RWPE2 (cell line): ENCODE results near the gene PRDX2.
"Not testable (repeated sequence)": the region's sequence is repeated elsewhere in the genome, so short reads cannot be mapped to it uniquely, and the experiment has no call there.

Source experiments
- ATAC-seq: fragments of 200-7000 bp; cut with Tn5 transposase; 3 replicates; pipeline ENCODE4 v1.9.1; 2021; ENCODE audit warnings: low read depth
- DNase-seq: peaks from one replicate; pipeline ENCODE4 v3.0.0-alpha.2; 2020; ENCODE audit warnings: low spot score
- H3K27ac ChIP-seq: fragments of 450-650 bp; 2 replicates; pipeline ENCODE4 v1.5.1; 2017; ENCODE audit warnings: mild to moderate bottlenecking; ENCODE audit not compliant: poor library complexity, severe bottlenecking
- H3K27me3 ChIP-seq: fragments of 250-450 bp; sonication (Bioruptor Pico); 2 replicates; pipeline ENCODE4 v1.5.1; 2021; ENCODE audit warnings: mild to moderate bottlenecking, moderate library complexity; ENCODE audit not compliant: insufficient read depth, poor library complexity, severe bottlenecking
- H3K36me3 ChIP-seq: fragments of 250-450 bp; sonication (Bioruptor Pico); 2 replicates; pipeline ENCODE4 v1.5.1; 2020; ENCODE audit warnings: low read depth, mild to moderate bottlenecking, moderate library complexity
- H3K4me1 ChIP-seq: fragments of 250-450 bp; sonication (Bioruptor Pico); 2 replicates; pipeline ENCODE4 v1.5.1; 2021; ENCODE audit warnings: mild to moderate bottlenecking, moderate library complexity; ENCODE audit not compliant: insufficient read depth, poor library complexity, severe bottlenecking
- H3K4me3 ChIP-seq: fragments of 250-450 bp; sonication (Bioruptor Pico); 2 replicates; pipeline ENCODE4 v1.5.1; 2021; ENCODE audit warnings: mild to moderate bottlenecking, moderate library complexity; ENCODE audit not compliant: severe bottlenecking
- H3K9me3 ChIP-seq: fragments of 250-450 bp; sonication (Bioruptor Pico); 2 replicates; pipeline ENCODE4 v1.5.1; 2021; ENCODE audit warnings: mild to moderate bottlenecking, moderate library complexity; ENCODE audit not compliant: severe bottlenecking
- TF ChIP-seq, protein P1 (sequence below): fragments of 450-650 bp; IDR thresholded peaks from one replicate; pipeline ENCODE4 v1.5.1; 2017; ENCODE audit warnings: mild to moderate bottlenecking, moderate library complexity; ENCODE audit not compliant: poor library complexity, severe bottlenecking

PRDX2 gene

DNA sequence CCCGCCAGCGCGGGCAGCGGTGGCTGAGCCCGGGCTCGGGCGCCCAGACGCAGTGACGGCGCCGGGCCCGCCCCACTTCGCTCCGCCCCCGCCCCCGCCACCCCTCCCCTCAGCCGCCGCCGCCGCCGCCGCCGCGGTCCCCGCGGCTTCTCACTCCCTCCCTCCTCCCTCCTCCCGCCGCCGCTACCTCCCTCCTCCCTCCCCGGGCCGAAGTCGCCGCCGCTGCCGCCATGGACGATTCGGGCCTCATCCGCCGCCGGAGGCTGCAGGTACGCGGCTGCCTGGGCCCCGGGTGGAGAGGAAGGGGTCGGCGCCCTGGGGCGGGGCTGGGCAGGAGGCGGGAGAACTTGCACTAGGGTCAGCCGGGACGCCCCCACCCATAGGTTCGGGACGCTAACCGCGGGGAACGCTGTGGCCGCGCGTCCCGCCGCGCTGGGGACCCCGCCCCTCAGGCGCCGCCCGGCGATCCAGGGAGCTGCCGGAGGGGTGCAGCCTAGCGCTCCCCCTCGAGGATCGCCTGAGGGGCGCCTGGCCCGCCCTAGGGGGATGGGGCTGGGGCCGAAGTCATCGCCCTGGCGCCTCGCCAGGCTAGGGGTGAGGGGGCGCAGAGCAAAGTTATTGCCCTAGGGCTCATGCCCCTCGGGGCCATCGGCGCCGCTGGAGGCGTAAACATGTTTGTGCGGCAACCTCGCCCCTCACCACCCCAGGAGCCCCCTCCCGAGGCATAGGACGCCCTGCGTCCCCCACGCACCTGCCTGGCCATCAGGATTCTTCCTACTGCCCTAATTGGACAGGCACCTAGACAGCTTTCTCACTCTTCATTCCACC, 32.4 kb upstream of the PRDX2 start:
- TF ChIP-seq, protein P1, sequence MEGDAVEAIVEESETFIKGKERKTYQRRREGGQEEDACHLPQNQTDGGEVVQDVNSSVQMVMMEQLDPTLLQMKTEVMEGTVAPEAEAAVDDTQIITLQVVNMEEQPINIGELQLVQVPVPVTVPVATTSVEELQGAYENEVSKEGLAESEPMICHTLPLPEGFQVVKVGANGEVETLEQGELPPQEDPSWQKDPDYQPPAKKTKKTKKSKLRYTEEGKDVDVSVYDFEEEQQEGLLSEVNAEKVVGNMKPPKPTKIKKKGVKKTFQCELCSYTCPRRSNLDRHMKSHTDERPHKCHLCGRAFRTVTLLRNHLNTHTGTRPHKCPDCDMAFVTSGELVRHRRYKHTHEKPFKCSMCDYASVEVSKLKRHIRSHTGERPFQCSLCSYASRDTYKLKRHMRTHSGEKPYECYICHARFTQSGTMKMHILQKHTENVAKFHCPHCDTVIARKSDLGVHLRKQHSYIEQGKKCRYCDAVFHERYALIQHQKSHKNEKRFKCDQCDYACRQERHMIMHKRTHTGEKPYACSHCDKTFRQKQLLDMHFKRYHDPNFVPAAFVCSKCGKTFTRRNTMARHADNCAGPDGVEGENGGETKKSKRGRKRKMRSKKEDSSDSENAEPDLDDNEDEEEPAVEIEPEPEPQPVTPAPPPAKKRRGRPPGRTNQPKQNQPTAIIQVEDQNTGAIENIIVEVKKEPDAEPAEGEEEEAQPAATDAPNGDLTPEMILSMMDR = no peak
- Histone ChIP-seq H3K27me3 (peaks cover 58% of the 10 kb centered on the region), H3K27ac (no peak overlapping the region), H3K4me1 (peaks cover 10% of the 10 kb centered on the region), H3K4me3 (peak overlapping the region; percentile 47), H3K9me3 (no peaks in the 10 kb centered on the region), H3K36me3 (no peaks in the 10 kb centered on the region)
- no peak for DNase-seq
- ATAC-seq = no peak; the same call in 2 of the 3 replicates

DNA sequence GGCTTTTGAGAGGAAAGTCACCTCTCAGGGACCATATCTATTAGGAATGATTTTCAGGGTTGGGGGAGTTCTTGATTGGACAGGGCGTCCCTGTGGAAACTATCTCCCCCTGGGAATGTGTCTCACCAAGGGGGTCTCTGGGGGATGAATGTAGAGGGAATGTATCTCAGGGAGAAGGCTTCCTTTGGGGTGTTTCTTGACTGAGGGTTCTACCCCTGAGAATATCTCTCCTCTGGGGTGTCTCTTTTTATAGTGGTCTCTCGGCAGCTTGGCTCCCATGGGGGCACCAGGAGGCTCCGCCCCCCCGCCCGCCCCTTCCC, 31.8 kb upstream of the PRDX2 start:
- Histone ChIP-seq H3K27me3 (peaks cover 53% of the 10 kb centered on the region), H3K9me3 (no peaks in the 10 kb centered on the region), H3K4me1 (peaks cover 10% of the 10 kb centered on the region), H3K4me3 (peak overlapping the region; percentile 47), H3K36me3 (no peaks in the 10 kb centered on the region), H3K27ac (no peak overlapping the region)
- ATAC-seq = no peak
- TF ChIP-seq, protein P1 = no peak
- DNase-seq = no peak

DNA sequence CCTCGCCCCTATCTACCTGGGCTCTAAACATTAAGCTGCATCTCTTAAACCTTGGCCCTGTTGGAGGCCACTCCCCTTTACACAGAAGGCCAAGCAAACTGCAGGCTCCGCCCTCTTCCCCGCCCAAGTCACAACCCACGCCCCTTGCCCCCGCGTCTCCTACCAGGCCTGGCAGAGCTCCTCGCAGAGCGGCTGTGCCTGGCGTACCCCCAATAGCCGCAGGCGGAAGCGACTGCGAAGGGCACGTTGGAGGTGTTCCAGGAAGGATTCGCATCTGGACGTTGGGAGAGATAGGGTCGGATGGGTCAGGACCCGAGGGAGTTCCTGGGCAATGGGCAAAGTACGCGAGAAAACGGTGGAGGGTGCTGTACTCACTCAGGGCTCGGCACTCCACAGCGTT, 26.9 kb upstream of the PRDX2 start:
- TF ChIP-seq, protein P1 = no peak
- Histone ChIP-seq H3K4me1 (peaks cover 10% of the 10 kb centered on the region), H3K36me3 (no peaks in the 10 kb centered on the region), H3K27me3 (peaks cover 8% of the 10 kb centered on the region), H3K27ac (no peak overlapping the region), H3K9me3 (no peaks in the 10 kb centered on the region), H3K4me3 (no peak overlapping the region)
- DNase-seq (no peak), ATAC-seq (peak; percentile 60)

DNA sequence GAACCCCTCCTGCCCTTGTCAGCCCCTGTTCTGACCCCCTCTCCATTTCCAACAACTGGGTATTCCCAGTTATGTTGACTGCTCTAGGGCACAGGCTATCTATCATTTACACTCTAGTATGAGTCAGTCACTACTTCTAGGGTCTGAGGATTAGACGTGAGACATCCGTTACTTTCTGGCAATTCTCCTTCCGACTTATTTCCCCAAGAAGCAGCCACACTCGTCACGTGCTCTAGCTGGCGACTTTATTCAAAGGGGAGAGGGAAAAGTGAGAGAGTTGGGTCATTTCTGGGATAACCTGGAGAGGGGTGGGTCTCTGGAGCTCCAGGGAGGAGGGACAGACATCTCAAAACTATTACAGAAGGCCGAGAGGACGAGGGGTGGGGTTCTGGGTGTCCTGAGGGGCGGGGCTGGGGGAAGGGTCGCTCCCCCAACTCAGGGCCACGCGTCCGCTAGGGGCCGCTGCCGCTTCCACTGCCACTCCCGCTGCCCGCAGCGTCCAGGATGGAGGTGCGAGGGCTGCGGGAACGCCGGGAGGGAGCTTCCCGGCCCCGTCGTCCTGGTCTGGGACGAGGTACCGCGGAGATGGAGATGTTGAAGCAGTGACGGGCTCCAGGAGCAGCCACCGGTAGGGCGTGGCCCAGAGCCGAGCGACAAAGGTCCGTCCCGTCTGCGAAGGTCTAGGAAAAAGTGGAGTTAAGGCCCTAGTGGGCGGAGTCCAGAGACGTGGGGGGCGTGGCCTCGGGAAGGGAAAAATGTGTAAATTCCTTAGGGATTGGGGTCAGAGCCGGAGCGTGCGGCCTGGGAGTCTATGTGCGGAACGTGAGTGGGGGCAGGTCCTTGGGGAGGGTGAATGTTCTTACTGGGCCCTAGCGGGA, 23.9 kb upstream of the PRDX2 start:
- Histone ChIP-seq H3K4me3 (no peak overlapping the region), H3K27ac (no peak overlapping the region), H3K9me3 (no peaks in the 10 kb centered on the region), H3K27me3 (no peaks in the 10 kb centered on the region), H3K4me1 (no peaks in the 10 kb centered on the region), H3K36me3 (no peaks in the 10 kb centered on the region)
- TF ChIP-seq, protein P1 = peak; percentile 65
- ATAC-seq (peak; percentile 43; the same call in 1 of the 3 replicates), DNase-seq (no peak)

DNA sequence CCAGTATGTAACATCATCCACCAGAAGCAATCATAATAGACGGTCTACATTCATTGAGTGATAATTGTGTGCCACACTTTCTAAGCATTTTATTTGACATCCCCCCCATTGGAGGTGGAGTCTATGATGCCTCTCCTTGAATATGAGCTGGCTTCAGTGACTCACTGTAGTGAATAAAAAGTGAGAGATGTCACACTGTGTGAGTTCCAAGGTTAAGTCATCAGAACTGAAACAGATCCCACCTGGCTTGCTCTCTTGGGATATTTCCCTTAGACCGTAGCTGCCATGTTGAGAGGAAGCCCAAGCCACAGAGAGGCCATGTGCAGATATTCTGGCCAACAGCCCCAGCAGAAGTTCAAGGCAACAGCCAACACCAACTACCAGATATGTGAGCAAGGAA, 20.2 kb upstream of the PRDX2 start:
- Histone ChIP-seq H3K27me3 (no peaks in the 10 kb centered on the region), H3K27ac (no peak overlapping the region), H3K9me3 (no peaks in the 10 kb centered on the region), H3K4me3 (no peak overlapping the region), H3K4me1 (no peaks in the 10 kb centered on the region), H3K36me3 (no peaks in the 10 kb centered on the region)
- DNase-seq (no peak), ATAC-seq (peak; percentile 34; the same call in 1 of the 3 replicates)
- TF ChIP-seq, protein P1 = no peak

DNA sequence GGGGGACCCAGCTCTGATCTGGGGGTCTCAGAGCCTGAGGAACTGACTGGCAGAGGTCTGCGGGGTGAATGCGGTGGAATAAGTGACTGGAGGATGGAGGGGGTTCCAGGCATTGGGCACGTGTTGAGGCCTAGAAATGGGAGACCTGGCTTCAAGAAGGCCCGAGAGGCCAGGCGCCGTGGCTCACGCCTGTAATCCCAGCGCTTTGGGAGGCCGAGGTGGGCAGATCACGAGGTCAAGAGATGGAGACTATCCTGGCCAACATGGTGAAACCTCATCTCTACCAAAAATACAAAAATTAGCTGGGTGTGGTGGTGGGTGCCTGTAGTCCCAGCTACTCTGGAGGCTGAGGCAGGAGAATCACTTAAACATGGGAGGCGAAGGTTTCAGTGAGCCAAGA, 16.2 kb upstream of the PRDX2 start:
- H3K36me3 ChIP-seq = peaks cover 15% of the 10 kb centered on the region
- not testable (repeated sequence) for DNase-seq, ATAC-seq, H3K9me3 ChIP-seq, H3K4me3 ChIP-seq, H3K4me1 ChIP-seq, H3K27ac ChIP-seq, H3K27me3 ChIP-seq

DNA sequence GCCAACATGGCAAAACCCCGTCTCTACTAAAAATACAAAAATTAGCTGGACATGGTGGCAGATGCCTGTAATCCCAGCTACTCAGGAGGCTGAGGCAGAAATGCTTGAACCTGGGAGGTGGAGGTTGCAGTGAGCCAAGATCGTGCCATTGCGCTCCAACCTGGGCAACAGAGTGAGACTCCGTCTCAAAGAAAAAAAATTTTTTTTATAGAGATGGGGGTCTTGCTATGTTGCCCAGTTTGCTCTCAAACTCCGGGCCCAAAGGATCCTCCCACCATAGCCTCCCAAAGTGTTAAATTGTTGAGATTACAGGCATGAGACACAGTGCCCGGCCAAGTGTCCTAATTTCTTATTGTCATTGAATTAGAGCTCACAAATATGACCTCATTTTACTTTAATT, 15.6 kb upstream of the PRDX2 start:
- DNase-seq, ATAC-seq, H3K9me3 ChIP-seq, H3K27me3 ChIP-seq, H3K4me1 ChIP-seq, H3K4me3 ChIP-seq, H3K27ac ChIP-seq: not testable (repeated sequence)
- H3K36me3 ChIP-seq = peaks cover 20% of the 10 kb centered on the region
